ENCODE data around the gene HDAC7.

Gene HDAC7

DNA sequence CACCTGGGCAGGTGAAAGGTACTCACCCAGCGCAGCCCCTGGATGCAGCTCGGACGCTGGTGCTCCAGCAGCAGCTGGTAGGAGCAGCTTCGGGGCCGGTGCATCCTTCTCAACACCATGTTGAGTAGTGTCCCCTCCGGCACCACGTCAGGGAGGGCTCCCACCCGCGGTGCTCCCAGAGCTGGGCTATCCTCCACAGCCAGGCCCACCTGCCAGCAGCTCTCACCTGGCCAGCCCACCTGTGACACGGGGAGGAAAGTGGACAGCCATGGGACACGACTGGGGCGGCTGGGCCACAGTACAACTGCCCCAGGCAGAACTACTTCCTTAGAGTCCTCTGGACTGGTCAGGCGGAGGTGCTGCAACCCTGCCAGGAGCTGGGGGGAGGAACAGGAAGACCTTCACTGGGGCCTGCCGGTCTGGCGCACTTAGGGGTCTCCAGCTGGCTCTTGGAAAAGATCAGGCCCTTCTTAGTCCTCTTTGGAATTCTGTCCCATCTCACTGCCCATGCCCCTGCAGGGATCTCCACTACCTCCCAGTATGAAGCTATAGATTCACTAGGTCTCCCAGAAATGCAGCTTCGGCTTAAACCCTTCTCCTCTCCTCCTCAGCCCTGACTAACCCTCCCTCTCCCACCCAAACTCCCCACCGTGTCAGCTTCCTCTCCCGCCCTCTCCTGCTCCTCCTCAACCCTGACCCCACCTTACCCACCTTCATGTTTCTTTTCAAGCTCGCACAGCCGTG is 61.7 kb downstream of the HDAC7 start:
- TF ChIP-seq GATA3 (IDR thresholded peaks at IDR 0.05; ENCODE audit: low read depth, low read length) (no peak), GATA2 (IDR thresholded peaks at IDR 0.05; ENCODE audit: low read depth, low read length) (no peak)

- TF ChIP-seq GATA3 (IDR thresholded peaks at IDR 0.05; ENCODE audit: low read depth, low read length) = no peak
- no peak for TF ChIP-seq GATA2 (IDR thresholded peaks at IDR 0.05; ENCODE audit: low read depth, low read length)
Measured at GRCh38 chr12:47757364-47757839, 62.3 kb downstream of the HDAC7 start.

DNA sequence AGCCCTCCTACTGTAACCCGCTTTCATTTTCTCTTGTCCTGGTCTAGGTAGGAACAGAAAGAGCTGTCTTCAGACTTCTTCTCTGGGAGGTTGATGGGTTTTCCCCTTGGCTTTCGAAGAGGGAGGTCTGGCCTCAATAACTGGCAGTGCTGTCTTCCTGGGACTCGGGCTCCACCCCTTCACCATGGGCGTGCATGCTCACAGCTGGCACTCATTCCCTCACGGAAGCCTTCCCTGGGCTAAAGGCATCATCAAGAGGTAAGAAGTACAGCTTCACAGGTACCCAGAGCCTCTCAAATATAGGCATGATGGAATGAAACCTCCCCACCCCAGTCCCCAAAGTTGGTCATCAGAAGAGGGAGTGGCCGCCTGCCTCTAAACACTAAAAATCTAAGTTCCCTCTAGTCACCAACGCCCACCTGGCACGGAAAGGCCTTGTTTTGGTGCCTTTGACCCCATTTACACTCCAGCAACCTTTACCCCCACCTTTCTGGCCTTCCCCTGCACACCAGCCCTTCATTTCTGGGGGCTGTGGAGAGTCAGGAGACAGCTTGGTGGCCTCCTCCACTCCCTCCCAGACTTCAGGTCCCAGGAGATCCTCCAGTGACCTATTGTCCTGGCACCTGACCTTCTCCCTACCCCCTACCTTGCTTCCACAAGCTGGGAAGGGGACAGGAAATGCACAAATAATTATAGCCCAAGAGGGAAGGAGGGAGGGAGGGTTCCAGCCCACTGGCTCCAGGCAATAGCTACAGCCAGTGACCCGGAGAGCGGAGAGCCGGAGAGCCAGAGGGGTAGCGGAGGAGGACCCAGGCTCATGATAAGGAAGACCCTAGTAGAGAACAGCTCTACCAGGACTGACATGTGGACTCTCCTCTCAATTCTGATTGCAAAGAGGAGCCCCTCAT is 63.8 kb downstream of the HDAC7 start:
- TF ChIP-seq GATA2 (IDR thresholded peaks at IDR 0.05; ENCODE audit: low read depth, low read length) (0 out of 2 replicates have a peak, but pooled peaks have one; percentile 23), GATA3 (IDR thresholded peaks at IDR 0.05; ENCODE audit: low read depth, low read length) (no peak)

GRCh38 chr12:47754881-47755280 is 64.8 kb downstream of the HDAC7 start:
- TF ChIP-seq GATA2 (IDR thresholded peaks at IDR 0.05; ENCODE audit: low read depth, low read length) (no peak), GATA3 (IDR thresholded peaks at IDR 0.05; ENCODE audit: low read depth, low read length) (no peak)

DNA sequence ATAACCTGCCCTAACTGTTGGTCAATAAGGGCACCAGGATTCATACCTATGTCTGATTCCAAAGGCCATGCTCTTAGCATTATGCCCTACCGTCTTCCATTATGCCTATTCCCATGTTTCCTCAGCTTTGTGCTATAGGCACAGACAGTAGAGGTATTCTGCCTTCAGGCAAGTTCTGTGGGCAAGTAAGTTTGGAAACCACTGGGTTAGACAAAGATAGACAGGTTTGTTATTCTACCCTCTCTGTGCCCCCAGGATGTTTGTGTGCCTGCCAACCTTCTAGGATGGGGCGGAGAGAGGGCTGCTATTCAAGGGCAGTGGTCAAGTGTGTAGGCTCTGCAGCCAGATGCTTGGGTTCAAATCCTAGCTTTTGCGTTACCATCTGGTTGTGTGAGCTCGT is 65.6 kb downstream of the HDAC7 start:
- TF ChIP-seq GATA2 (IDR thresholded peaks at IDR 0.05; ENCODE audit: low read depth, low read length) = no peak
- TF ChIP-seq GATA3 (IDR thresholded peaks at IDR 0.05; ENCODE audit: low read depth, low read length) = no peak

GRCh38 chr12:47753021-47754001 is 66.4 kb downstream of the HDAC7 start:
- TF ChIP-seq GATA3 (IDR thresholded peaks at IDR 0.05; ENCODE audit: low read depth, low read length) = no peak
- TF ChIP-seq GATA2 (IDR thresholded peaks at IDR 0.05; ENCODE audit: low read depth, low read length) = no peak

- no peak for TF ChIP-seq GATA2 (IDR thresholded peaks at IDR 0.05; ENCODE audit: low read depth, low read length)
- TF ChIP-seq GATA3 (IDR thresholded peaks at IDR 0.05; ENCODE audit: low read depth, low read length) = no peak
Measured at GRCh38 chr12:47752552-47752951, 67.2 kb downstream of the HDAC7 start.

GRCh38 chr12:47752121-47752520 is 67.6 kb downstream of the HDAC7 start:
- no peak for TF ChIP-seq GATA2 (IDR thresholded peaks at IDR 0.05; ENCODE audit: low read depth, low read length)
- no peak for TF ChIP-seq GATA3 (IDR thresholded peaks at IDR 0.05; ENCODE audit: low read depth, low read length)

GRCh38 chr12:47751561-47751960 is 68.1 kb downstream of the HDAC7 start:
- TF ChIP-seq GATA3 (IDR thresholded peaks at IDR 0.05; ENCODE audit: low read depth, low read length) = no peak
- no peak for TF ChIP-seq GATA2 (IDR thresholded peaks at IDR 0.05; ENCODE audit: low read depth, low read length)

GRCh38 chr12:47750916-47751470 is 68.7 kb downstream of the HDAC7 start:
- TF ChIP-seq GATA3 (IDR thresholded peaks at IDR 0.05; ENCODE audit: low read depth, low read length) (no peak), GATA2 (IDR thresholded peaks at IDR 0.05; ENCODE audit: low read depth, low read length) (no peak)

DNA sequence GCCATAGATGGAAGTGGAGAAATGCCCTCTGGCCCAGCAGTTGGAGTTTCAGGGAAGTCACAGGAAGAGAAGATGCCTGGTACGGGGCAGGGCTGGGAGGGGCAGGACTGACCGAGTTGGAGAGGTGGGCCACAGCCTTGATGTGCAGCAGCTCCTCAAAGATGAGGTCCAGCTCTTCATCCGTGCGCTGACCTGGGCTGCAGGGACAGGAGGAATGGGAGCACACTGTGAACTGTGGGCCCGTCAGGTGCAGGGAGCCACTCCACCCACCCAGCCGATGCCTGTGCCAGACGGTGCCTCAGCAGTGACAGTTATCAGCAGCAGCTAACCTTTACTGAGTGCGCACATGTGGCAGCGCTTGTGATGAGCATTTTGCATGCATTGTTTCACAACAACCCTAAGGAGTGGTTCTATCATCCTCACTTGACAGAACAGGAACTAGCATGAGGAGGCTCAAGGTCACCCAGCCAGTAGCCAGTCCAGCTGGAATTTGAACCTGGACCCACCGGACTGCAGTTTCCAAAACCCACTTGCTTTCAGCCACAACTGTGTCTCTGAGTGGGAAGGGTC is 69.4 kb downstream of the HDAC7 start:
- TF ChIP-seq GATA2 (IDR thresholded peaks at IDR 0.05; ENCODE audit: low read depth, low read length) (no peak), GATA3 (IDR thresholded peaks at IDR 0.05; ENCODE audit: low read depth, low read length) (no peak)

GRCh38 chr12:47748899-47749298 is 70.8 kb downstream of the HDAC7 start:
- no peak for TF ChIP-seq GATA3 (IDR thresholded peaks at IDR 0.05; ENCODE audit: low read depth, low read length)
- no peak for TF ChIP-seq GATA2 (IDR thresholded peaks at IDR 0.05; ENCODE audit: low read depth, low read length)

- TF ChIP-seq GATA3 (IDR thresholded peaks at IDR 0.05; ENCODE audit: low read depth, low read length) (no peak), GATA2 (IDR thresholded peaks at IDR 0.05; ENCODE audit: low read depth, low read length) (no peak)
Measured at GRCh38 chr12:47748507-47748828, 71.2 kb downstream of the HDAC7 start.
